Measurements from ENCODE around the gene ANKRD63. TPM values are rescaled to one million over a fixed set of nuclear protein-coding genes. Genes with fewer than 3 reads are reported as not detected.

ANKRD63 gene
- polyA plus RNA-seq, 1 donor (not counting 4 experiments of a cell fraction or from before 2014, with no cell fraction given): not detected

GRCh38 chr15:40275523-40275922, 7.3 kb downstream of the ANKRD63 start:
- TF ChIP-seq EZH2 (IDR thresholded peaks at IDR 0.05; ENCODE audit: low read length) (no peak), CTCF (optimal IDR thresholded peaks at IDR 0.05 in 1 of 3, IDR thresholded peaks at IDR 0.05 in 1 of 3, conservative IDR thresholded peaks at IDR 0.05 in 1 of 3; ENCODE audit: extremely low read depth in 1 of 3, insufficient read depth in 2 of 3, low read length in 3 of 3) (no peak)
- dilution Hi-C loops (cut with MboI; ENCODE audit: extremely low pct_ligation_motif_present, low sequenced_read_pairs): no loop called here

GRCh38 chr15:40274350-40275274, 8.3 kb downstream of the ANKRD63 start:
- no peak overlapping the region for H3K4me3 ChIP-seq (ENCODE audit: control insufficient read depth in 2 of 3, extremely low read depth in 1 of 3, insufficient read depth in 2 of 3, low read depth in 1 of 3, low read length in 3 of 3)
- no peaks in the 10 kb centered on the region for H3K4me1 ChIP-seq (ENCODE audit: control insufficient read depth, extremely low read depth, insufficient read depth, low read length)
- H3K9me1 ChIP-seq (ENCODE audit: control insufficient read depth, extremely low read depth, insufficient read depth, low read length): no peaks in the 10 kb centered on the region
- DNase-seq (ENCODE audit: low read depth, low spot score) (no peak), FAIRE-seq (peak; percentile 74)
- peaks cover 2% of the 10 kb centered on the region for H4K20me1 ChIP-seq (ENCODE audit: control insufficient read depth, extremely low read depth, insufficient read depth, low read length)
- dilution Hi-C loops (cut with MboI; ENCODE audit: extremely low pct_ligation_motif_present, low sequenced_read_pairs): loop anchor here (5.0 kb wide), 1 partner anchor 57 kb away; no protein-coding TSS in a partner anchor
- H3K9ac ChIP-seq (ENCODE audit: control insufficient read depth, extremely low read depth, insufficient read depth, low read length): no peak overlapping the region
- no peak overlapping the region for H3K4me2 ChIP-seq (ENCODE audit: control insufficient read depth, extremely low read depth, insufficient read depth, low read depth, low read length)
- H3K36me3 ChIP-seq (ENCODE audit: control insufficient read depth in 2 of 2, extremely low read depth in 1 of 2, insufficient read depth in 2 of 2, low read length in 2 of 2): peaks cover 29 to 33% of the 10 kb centered on the region in 2 experiments
- H3K9me3 ChIP-seq (ENCODE audit: control insufficient read depth, low read depth, low read length): no peaks in the 10 kb centered on the region
- no peak overlapping the region for H3K27ac ChIP-seq (ENCODE audit: control insufficient read depth, insufficient read depth, low read length)
- H3K79me2 ChIP-seq (ENCODE audit: control insufficient read depth, insufficient read depth, low read length): no peaks in the 10 kb centered on the region
- H2AFZ ChIP-seq (ENCODE audit: control insufficient read depth, low read length): no peak overlapping the region
- peak; percentile 100 for TF ChIP-seq CTCF (optimal IDR thresholded peaks at IDR 0.05 in 1 of 3, IDR thresholded peaks at IDR 0.05 in 1 of 3, conservative IDR thresholded peaks at IDR 0.05 in 1 of 3; ENCODE audit: extremely low read depth in 1 of 3, insufficient read depth in 2 of 3, low read length in 3 of 3)
- TF ChIP-seq EZH2 (IDR thresholded peaks at IDR 0.05; ENCODE audit: low read length): no peak
- H3K27me3 ChIP-seq (ENCODE audit: control insufficient read depth, extremely low read depth, insufficient read depth, low read length): no peaks in the 10 kb centered on the region

More at GRCh38 chr15:40275523-40275922, 7.3 kb downstream of the ANKRD63 start:
- Histone ChIP-seq H3K4me2 (ENCODE audit: control insufficient read depth, extremely low read depth, insufficient read depth, low read depth, low read length) (no peak overlapping the region), H3K27me3 (ENCODE audit: control insufficient read depth, extremely low read depth, insufficient read depth, low read length) (peaks cover 7% of the 10 kb centered on the region), H3K9me3 (ENCODE audit: control insufficient read depth, low read depth, low read length) (no peaks in the 10 kb centered on the region), H3K4me1 (ENCODE audit: control insufficient read depth, extremely low read depth, insufficient read depth, low read length) (no peaks in the 10 kb centered on the region), H3K79me2 (ENCODE audit: control insufficient read depth, insufficient read depth, low read length) (no peaks in the 10 kb centered on the region), H3K9me1 (ENCODE audit: control insufficient read depth, extremely low read depth, insufficient read depth, low read length) (no peaks in the 10 kb centered on the region), H2AFZ (ENCODE audit: control insufficient read depth, low read length) (no peak overlapping the region), H3K9ac (ENCODE audit: control insufficient read depth, extremely low read depth, insufficient read depth, low read length) (no peak overlapping the region), H3K36me3 (ENCODE audit: control insufficient read depth in 2 of 2, extremely low read depth in 1 of 2, insufficient read depth in 2 of 2, low read length in 2 of 2) (peaks cover 22 to 25% of the 10 kb centered on the region in 2 experiments), H4K20me1 (ENCODE audit: control insufficient read depth, extremely low read depth, insufficient read depth, low read length) (peaks cover 2% of the 10 kb centered on the region), H3K27ac (ENCODE audit: control insufficient read depth, insufficient read depth, low read length) (no peak overlapping the region), H3K4me3 (ENCODE audit: control insufficient read depth in 2 of 3, extremely low read depth in 1 of 3, insufficient read depth in 2 of 3, low read depth in 1 of 3, low read length in 3 of 3) (no peak overlapping the region)
- FAIRE-seq (no peak), DNase-seq (ENCODE audit: low read depth, low spot score) (no peak)

All from keratinocyte (primary cell).